ENCODE results near the gene EIF4A3. TPM values are rescaled to one million over a fixed set of nuclear protein-coding genes. Genes with fewer than 3 reads are reported as not detected.
"Not testable (repeated sequence)": the region's sequence is repeated elsewhere in the genome, so short reads cannot be mapped to it uniquely, and the experiment has no call there.

EIF4A3 gene
- total RNA-seq, 1 donor from 2014 or later: 89.9 TPM

DNA sequence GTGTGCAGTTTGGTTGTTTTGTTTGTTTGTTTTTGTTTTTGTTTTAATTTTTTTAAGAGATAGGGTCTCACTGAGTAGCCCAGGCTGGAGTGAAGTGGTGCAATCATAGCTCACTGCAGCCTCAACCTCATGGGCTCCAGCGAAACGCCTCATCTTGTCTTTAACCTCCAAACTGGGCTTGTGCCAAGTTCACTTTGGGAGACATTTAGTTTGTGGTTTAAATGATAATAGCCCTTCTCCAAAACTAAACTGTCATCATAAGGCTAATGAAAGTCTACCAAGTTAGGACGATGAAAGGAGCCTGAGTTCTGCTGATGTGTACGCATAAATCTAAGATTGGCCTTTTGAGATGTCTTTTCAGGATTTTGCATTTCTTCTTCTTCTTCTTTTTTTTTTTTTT, 16.4 kb upstream of the EIF4A3 start:
- no peaks in the 10 kb centered on the region for H3K36me3 ChIP-seq (ENCODE audit: insufficient read depth, low read length)
- no peak overlapping the region for H2AFZ ChIP-seq (ENCODE audit: low read depth, low read length)
- peaks cover 13% of the 10 kb centered on the region for H3K27me3 ChIP-seq (ENCODE audit: insufficient read depth, low read length)
- no peak overlapping the region for H3K4me3 ChIP-seq (ENCODE audit: insufficient read depth, low read depth, low read length)
- FAIRE-seq (no peak), DNase-seq (ENCODE audit: low read depth) (no peak)
- H3K9me3 Mint-ChIP-seq (ENCODE audit: unreplicated experiment): no peaks in the 10 kb centered on the region
- no peak overlapping the region for H3K27ac ChIP-seq (ENCODE audit: low read depth, low read length)
- H3K27me3 Mint-ChIP-seq (ENCODE audit: low read depth, unreplicated experiment): peaks cover 10% of the 10 kb centered on the region
- H3K9ac ChIP-seq (ENCODE audit: low read length): no peak overlapping the region
- H3K9me3 ChIP-seq (ENCODE audit: insufficient read depth, low read depth, low read length): no peaks in the 10 kb centered on the region
- no peak for TF ChIP-seq EZH2 (IDR thresholded peaks at IDR 0.05; ENCODE audit: insufficient read depth, low read length)
- TF ChIP-seq, protein P1, sequence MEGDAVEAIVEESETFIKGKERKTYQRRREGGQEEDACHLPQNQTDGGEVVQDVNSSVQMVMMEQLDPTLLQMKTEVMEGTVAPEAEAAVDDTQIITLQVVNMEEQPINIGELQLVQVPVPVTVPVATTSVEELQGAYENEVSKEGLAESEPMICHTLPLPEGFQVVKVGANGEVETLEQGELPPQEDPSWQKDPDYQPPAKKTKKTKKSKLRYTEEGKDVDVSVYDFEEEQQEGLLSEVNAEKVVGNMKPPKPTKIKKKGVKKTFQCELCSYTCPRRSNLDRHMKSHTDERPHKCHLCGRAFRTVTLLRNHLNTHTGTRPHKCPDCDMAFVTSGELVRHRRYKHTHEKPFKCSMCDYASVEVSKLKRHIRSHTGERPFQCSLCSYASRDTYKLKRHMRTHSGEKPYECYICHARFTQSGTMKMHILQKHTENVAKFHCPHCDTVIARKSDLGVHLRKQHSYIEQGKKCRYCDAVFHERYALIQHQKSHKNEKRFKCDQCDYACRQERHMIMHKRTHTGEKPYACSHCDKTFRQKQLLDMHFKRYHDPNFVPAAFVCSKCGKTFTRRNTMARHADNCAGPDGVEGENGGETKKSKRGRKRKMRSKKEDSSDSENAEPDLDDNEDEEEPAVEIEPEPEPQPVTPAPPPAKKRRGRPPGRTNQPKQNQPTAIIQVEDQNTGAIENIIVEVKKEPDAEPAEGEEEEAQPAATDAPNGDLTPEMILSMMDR (IDR thresholded peaks at IDR 0.05; ENCODE audit: insufficient read depth, low read depth, low read length): no peak
- peaks cover 2% of the 10 kb centered on the region for H3K36me3 Mint-ChIP-seq (ENCODE audit: low read depth, unreplicated experiment)
- H3K4me1 Mint-ChIP-seq (ENCODE audit: low read depth, unreplicated experiment): peaks cover 2% of the 10 kb centered on the region
- H3K79me2 ChIP-seq (ENCODE audit: insufficient read depth, low read length): no peaks in the 10 kb centered on the region
- H3K4me1 ChIP-seq (ENCODE audit: insufficient read depth, low read length): no peaks in the 10 kb centered on the region
- no peak overlapping the region for H3K27ac Mint-ChIP-seq (ENCODE audit: unreplicated experiment)
- no peak overlapping the region for H3K4me3 Mint-ChIP-seq (ENCODE audit: unreplicated experiment)
- H4K20me1 ChIP-seq (ENCODE audit: insufficient read depth, low read length): no peaks in the 10 kb centered on the region
- H3K4me2 ChIP-seq (ENCODE audit: low read length): no peak overlapping the region

DNA sequence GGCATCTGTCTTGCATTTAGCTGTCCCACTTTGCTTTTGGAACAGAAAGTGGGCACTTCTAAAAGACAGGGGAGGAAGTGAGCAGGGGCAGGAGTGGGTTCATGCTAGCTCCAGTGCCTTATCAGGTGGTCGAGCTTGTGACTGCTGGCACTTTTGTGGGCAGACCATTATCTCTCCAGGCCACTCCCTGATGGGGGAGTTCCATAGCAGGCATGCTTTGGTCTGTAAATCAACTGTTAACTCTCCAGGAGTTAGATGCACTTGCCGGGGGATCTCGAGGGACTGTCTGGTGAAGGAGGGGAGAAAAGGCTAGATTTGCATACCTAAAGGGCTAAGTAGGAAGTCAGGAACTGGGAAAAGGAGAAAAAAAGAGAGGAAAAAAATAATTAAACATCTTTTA, 13.6 kb upstream of the EIF4A3 start:
- H3K9me3 ChIP-seq (ENCODE audit: insufficient read depth, low read depth, low read length): no peaks in the 10 kb centered on the region
- H3K27me3 Mint-ChIP-seq (ENCODE audit: low read depth, unreplicated experiment): peaks cover 8% of the 10 kb centered on the region
- peaks cover 8% of the 10 kb centered on the region for H3K9me3 Mint-ChIP-seq (ENCODE audit: unreplicated experiment)
- H3K79me2 ChIP-seq (ENCODE audit: insufficient read depth, low read length): no peaks in the 10 kb centered on the region
- DNase-seq (ENCODE audit: low read depth) (no peak), FAIRE-seq (no peak)
- TF ChIP-seq, protein P1 (IDR thresholded peaks at IDR 0.05; ENCODE audit: insufficient read depth, low read depth, low read length): no peak
- no peak for TF ChIP-seq EZH2 (IDR thresholded peaks at IDR 0.05; ENCODE audit: insufficient read depth, low read length)
- H3K4me1 ChIP-seq (ENCODE audit: insufficient read depth, low read length): no peaks in the 10 kb centered on the region
- H3K4me2 ChIP-seq (ENCODE audit: low read length): no peak overlapping the region
- H3K27me3 ChIP-seq (ENCODE audit: insufficient read depth, low read length): peaks cover 13% of the 10 kb centered on the region
- no peaks in the 10 kb centered on the region for H4K20me1 ChIP-seq (ENCODE audit: insufficient read depth, low read length)
- no peaks in the 10 kb centered on the region for H3K36me3 ChIP-seq (ENCODE audit: insufficient read depth, low read length)
- no peak overlapping the region for H3K4me3 ChIP-seq (ENCODE audit: insufficient read depth, low read depth, low read length)
- H2AFZ ChIP-seq (ENCODE audit: low read depth, low read length): no peak overlapping the region
- H3K27ac ChIP-seq (ENCODE audit: low read depth, low read length): no peak overlapping the region
- no peak overlapping the region for H3K9ac ChIP-seq (ENCODE audit: low read length)
- no peak overlapping the region for H3K4me3 Mint-ChIP-seq (ENCODE audit: unreplicated experiment)
- peaks cover 2% of the 10 kb centered on the region for H3K36me3 Mint-ChIP-seq (ENCODE audit: low read depth, unreplicated experiment)
- no peak overlapping the region for H3K27ac Mint-ChIP-seq (ENCODE audit: unreplicated experiment)
- peaks cover 2% of the 10 kb centered on the region for H3K4me1 Mint-ChIP-seq (ENCODE audit: low read depth, unreplicated experiment)

DNA sequence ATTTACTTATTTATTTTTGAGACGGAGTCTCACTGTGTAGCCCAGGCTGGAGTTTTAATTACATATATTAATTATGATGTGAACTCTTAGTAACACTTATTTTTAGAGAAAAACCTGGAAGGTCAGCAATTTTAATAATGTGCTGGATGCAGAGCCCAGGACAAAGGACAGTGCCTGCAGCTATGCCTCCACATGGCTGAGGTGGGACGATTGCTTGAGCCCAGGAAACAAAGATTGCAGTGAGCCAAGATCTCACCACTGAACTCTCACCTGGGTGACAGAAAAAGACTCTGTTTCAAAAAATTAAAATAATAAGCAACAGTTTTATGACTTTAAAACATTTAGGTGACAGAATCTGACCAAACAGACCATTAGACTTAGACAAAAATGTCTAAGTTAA, 11.9 kb upstream of the EIF4A3 start:
- Histone ChIP-seq H2AFZ (ENCODE audit: low read depth, low read length) (no peak overlapping the region), H3K4me3 (ENCODE audit: insufficient read depth, low read depth, low read length) (no peak overlapping the region), H3K9me3 (ENCODE audit: insufficient read depth, low read depth, low read length) (no peaks in the 10 kb centered on the region), H3K4me2 (ENCODE audit: low read length) (no peak overlapping the region), H3K27ac (ENCODE audit: low read depth, low read length) (no peak overlapping the region), H3K27me3 (ENCODE audit: insufficient read depth, low read length) (peaks cover 13% of the 10 kb centered on the region), H3K36me3 (ENCODE audit: insufficient read depth, low read length) (no peaks in the 10 kb centered on the region), H3K79me2 (ENCODE audit: insufficient read depth, low read length) (no peaks in the 10 kb centered on the region), H3K4me1 (ENCODE audit: insufficient read depth, low read length) (no peaks in the 10 kb centered on the region), H3K9ac (ENCODE audit: low read length) (no peak overlapping the region), H4K20me1 (ENCODE audit: insufficient read depth, low read length) (no peaks in the 10 kb centered on the region)
- Mint-ChIP-seq H3K36me3 (ENCODE audit: low read depth, unreplicated experiment) (no peaks in the 10 kb centered on the region), H3K4me3 (ENCODE audit: unreplicated experiment) (no peak overlapping the region), H3K9me3 (ENCODE audit: unreplicated experiment) (peaks cover 12% of the 10 kb centered on the region), H3K27me3 (ENCODE audit: low read depth, unreplicated experiment) (peaks cover 8% of the 10 kb centered on the region), H3K4me1 (ENCODE audit: low read depth, unreplicated experiment) (peaks cover 2% of the 10 kb centered on the region), H3K27ac (ENCODE audit: unreplicated experiment) (no peak overlapping the region)
- TF ChIP-seq, protein P1 (IDR thresholded peaks at IDR 0.05; ENCODE audit: insufficient read depth, low read depth, low read length): no peak
- no peak for TF ChIP-seq EZH2 (IDR thresholded peaks at IDR 0.05; ENCODE audit: insufficient read depth, low read length)
- FAIRE-seq (no peak), DNase-seq (ENCODE audit: low read depth) (no peak)

DNA sequence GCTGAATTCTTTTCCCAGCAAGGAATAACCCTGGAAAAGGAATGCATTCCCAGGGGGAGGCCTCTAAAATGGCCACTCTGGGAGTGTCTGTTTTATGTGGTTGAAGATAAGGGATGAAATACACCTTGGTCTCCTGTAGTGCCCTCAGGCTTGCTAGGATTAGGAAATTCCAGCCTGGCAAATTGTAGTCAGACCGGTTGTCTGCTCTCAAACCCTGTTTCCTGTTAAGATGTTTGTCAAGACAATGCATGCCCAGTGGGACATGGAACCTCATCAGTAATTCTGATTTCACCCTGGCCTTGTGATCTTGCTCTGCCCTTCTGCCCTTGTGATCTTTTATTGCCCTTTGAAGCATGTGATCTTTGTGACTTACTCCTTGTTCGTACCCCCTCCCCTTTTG, 8.7 kb upstream of the EIF4A3 start:
- not testable (repeated sequence) for H3K4me2 ChIP-seq (ENCODE audit: low read length); FAIRE-seq; DNase-seq (ENCODE audit: low read depth); H4K20me1 ChIP-seq (ENCODE audit: insufficient read depth, low read length); H3K4me3 Mint-ChIP-seq (ENCODE audit: unreplicated experiment); H3K27me3 Mint-ChIP-seq (ENCODE audit: low read depth, unreplicated experiment); H3K9me3 ChIP-seq (ENCODE audit: insufficient read depth, low read depth, low read length); H3K27me3 ChIP-seq (ENCODE audit: insufficient read depth, low read length); H3K36me3 ChIP-seq (ENCODE audit: insufficient read depth, low read length); H3K4me3 ChIP-seq (ENCODE audit: insufficient read depth, low read depth, low read length); H3K27ac ChIP-seq (ENCODE audit: low read depth, low read length); H3K9ac ChIP-seq (ENCODE audit: low read length); H2AFZ ChIP-seq (ENCODE audit: low read depth, low read length); H3K36me3 Mint-ChIP-seq (ENCODE audit: low read depth, unreplicated experiment); H3K79me2 ChIP-seq (ENCODE audit: insufficient read depth, low read length)
- H3K9me3 Mint-ChIP-seq (ENCODE audit: unreplicated experiment): peaks cover 12% of the 10 kb centered on the region
- H3K4me1 Mint-ChIP-seq (ENCODE audit: low read depth, unreplicated experiment): peaks cover 17% of the 10 kb centered on the region
- H3K4me1 ChIP-seq (ENCODE audit: insufficient read depth, low read length): peaks cover 14% of the 10 kb centered on the region
- peak overlapping the region; percentile 58 for H3K27ac Mint-ChIP-seq (ENCODE audit: unreplicated experiment)
